Lung (tissue), 16 donors: ENCODE data around the gene GLA. TPM values are rescaled to one million over a fixed set of nuclear protein-coding genes. Genes with fewer than 3 reads are reported as not detected.
A peak's percentile ranks its signal among the peaks of the same experiment; 100 is the strongest.

Experiments
- ATAC-seq: fragments of 200-7000 bp; cut with Tn5 transposase; one replicate; pipeline ENCODE4 v1.9.1; 2020; ENCODE audit warnings: moderate number of reproducible peaks; ENCODE audit not compliant: insufficient read depth, low FRiP score
- DNase-seq, 3 donors: peaks; one replicate each; pipeline ENCODE4 v3.0.0-alpha.2; 2013 to 2017
- H3K27ac ChIP-seq, 2 donors: one replicate each; pipeline ENCODE4 v1.5.1; 2013; ENCODE audit warnings: mild to moderate bottlenecking in 2 of 2, moderate library complexity in 2 of 2, control low read depth in 1 of 2, inconsistent platforms in 1 of 2, low read depth in 1 of 2, low read length in 1 of 2
- H3K27me3 ChIP-seq, 3 donors: one replicate each; pipeline ENCODE4 v1.5.1; 2013; ENCODE audit warnings: low read length in 2 of 3; ENCODE audit not compliant: control insufficient read depth in 3 of 3, insufficient read depth in 3 of 3
- H3K36me3 ChIP-seq, 4 donors: one replicate each; pipeline ENCODE4 v1.5.1; 2013; ENCODE audit warnings: low read length in 4 of 4, mild to moderate bottlenecking in 1 of 4, moderate library complexity in 1 of 4; ENCODE audit not compliant: control insufficient read depth in 4 of 4, insufficient read depth in 4 of 4
- H3K4me1 ChIP-seq, 5 donors: one replicate each; pipeline ENCODE4 v1.5.1; 2013; ENCODE audit warnings: low read length in 5 of 5, mild to moderate bottlenecking in 2 of 5, moderate library complexity in 1 of 5; ENCODE audit not compliant: control insufficient read depth in 5 of 5, insufficient read depth in 5 of 5
- H3K4me3 ChIP-seq: one replicate; pipeline ENCODE4 v1.5.1; 2013; ENCODE audit warnings: mild to moderate bottlenecking, control low read depth, moderate library complexity
- H3K9ac ChIP-seq, 2 donors: one replicate each; pipeline ENCODE4 v1.5.1; 2013; ENCODE audit warnings: low read length in 2 of 2, control low read depth in 1 of 2; ENCODE audit not compliant: insufficient read depth in 1 of 2
- H3K9me3 ChIP-seq, 4 donors: one replicate each; pipeline ENCODE4 v1.5.1; 2013; ENCODE audit warnings: low read length in 3 of 4, mild to moderate bottlenecking in 1 of 4, moderate library complexity in 1 of 4; ENCODE audit not compliant: control insufficient read depth in 4 of 4, insufficient read depth in 3 of 4
- WGBS, 2 donors: extraction: QIAGEN DNeasy Blood & Tissue Kit; methylation state at CpG; one replicate each; pipeline ENCODE4 v1.1.7; 2013; 5-methylcytosine and 5-hydroxymethylcytosine counted together
- long read RNA-seq, 5 donors: transcript quantifications; one replicate each; lab custom pipeline, GENCODE V29; 2026
- polyA plus RNA-seq, 2 donors: library from polyadenylated mRNA; stranded (reverse); fragments of 200-250 nt; gene quantifications; one replicate each; pipeline ENCODE4 v1.2.1, GENCODE V29; 2013
- total RNA-seq, 2 donors: library from RNA; depleted of rRNA in 1 of 2; stranded (reverse); fragments of >200 nt in 1 of 2; gene quantifications; one replicate each; pipeline ENCODE4 v1.2.1, GENCODE V29; 2014 to 2021
- TF ChIP-seq, protein P1 (sequence below): IDR thresholded peaks from 2 replicates; pipeline ENCODE4 v1.5.1; 2012; ENCODE audit warnings: mild to moderate bottlenecking; ENCODE audit errors: control extremely low read depth, extremely low read depth
- donor health status: control.
- donor health status: control.
- donor health status: Bipolar disorder and iron deficiency.
- donor health status: healthy.
- donor health status: DM: yes; HTN: yes; CAD: no.

GLA gene
- 10 to 100 TPM; 26.4 to 42.8 TPM for total RNA-seq
- 10 to 100 TPM; 51.7 to 55.7 TPM for polyA plus RNA-seq
- long read RNA-seq, donor 1, transcript GLA-201 (7 exons, 1,318 nt): minor isoform, 6 of 15 reads
- long read RNA-seq, donor 1, transcript GLA-202 (2 exons, 618 nt): major isoform, 7 of 15 reads
- long read RNA-seq, donor 1, partial matches to known transcripts: 0 of 15 reads
- long read RNA-seq, donor 1, other reads (novel, unspliced or antisense): 0 of 15 reads
- long read RNA-seq, donor 2, partial matches to known transcripts: 0 of 2 reads
- long read RNA-seq, donor 2, other reads (novel, unspliced or antisense): 0 of 2 reads
- long read RNA-seq, donor 3, partial matches to known transcripts: 0 of 5 reads
- long read RNA-seq, donor 3, other reads (novel, unspliced or antisense): 0 of 5 reads
- long read RNA-seq, donor 4, partial matches to known transcripts: 0 of 6 reads
- long read RNA-seq, donor 4, other reads (novel, unspliced or antisense): 0 of 6 reads
- long read RNA-seq, donor 5, transcript GLA-201 (7 exons, 1,318 nt): major isoform, 10 of 23 reads
- long read RNA-seq, donor 5, partial matches to known transcripts: 5 of 23 reads
- long read RNA-seq, donor 5, other reads (novel, unspliced or antisense): 0 of 23 reads

DNA sequence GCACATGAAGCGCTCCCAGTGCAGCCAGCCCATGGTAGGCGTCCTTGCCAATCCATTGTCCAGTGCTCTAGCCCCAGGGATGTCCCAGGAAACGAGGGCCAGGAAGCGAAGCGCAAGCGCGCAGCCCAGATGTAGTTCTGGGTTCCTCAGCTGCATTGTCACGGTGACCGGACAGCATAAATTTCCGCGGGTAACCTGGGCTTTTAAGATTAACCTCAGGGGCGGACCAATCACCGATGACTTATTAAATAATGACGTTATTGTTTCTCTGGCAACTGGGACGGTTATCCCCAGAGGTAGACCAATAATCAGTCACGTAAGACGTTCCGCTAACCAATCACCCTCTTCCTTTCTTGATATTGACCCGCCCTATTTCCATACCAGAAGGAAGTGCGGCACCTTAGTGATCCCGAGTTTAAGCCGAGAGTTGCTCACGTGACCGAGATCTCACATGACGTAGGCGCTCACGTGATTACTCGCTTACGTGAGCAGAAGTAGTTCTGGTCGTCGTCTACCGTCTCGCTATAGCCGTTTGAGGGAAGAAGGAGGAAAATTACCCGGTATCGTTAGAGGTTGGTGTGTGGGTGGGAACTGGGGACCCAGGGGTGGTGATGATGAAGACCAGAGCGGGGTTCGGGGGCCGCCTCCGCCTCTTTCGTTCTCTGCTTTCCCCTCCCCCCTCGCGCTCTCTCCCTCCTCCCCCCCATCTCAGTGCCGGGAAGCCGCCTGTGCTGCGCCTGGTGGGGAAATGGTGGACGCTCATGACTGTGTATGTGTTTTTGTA lies at the start of gene GLA, which contains the start of gene HNRNPH2:
GLA (minus strand) TSS at position 178 of the 784 bp plus-strand sequence; CDS start at position 156, 22 bp downstream.
HNRNPH2 (plus strand) TSS at position 475 of the 784 bp plus-strand sequence. CDS start 3,767 bp downstream, outside the sequence.
- H3K4me1 ChIP-seq: peaks cover 0 to 10% (median 4%) of the 10 kb centered on the region in 5 donors
- peaks cover 0 to 3% (median 0%) of the 10 kb centered on the region in 3 donors for H3K27me3 ChIP-seq
- H3K27ac ChIP-seq: peak within 1 kb of the TSS; percentile 90 to 95
- ATAC-seq: peak; percentile 94
- peak within 1 kb of the TSS; percentile 50 for H3K4me3 ChIP-seq
- H3K36me3 ChIP-seq: peaks cover 0 to 5% (median 2%) of the 10 kb centered on the region in 4 donors
- WGBS, 2 donors: 0 to 29% methylated on average over 39 to 47 of the region's 47 CpGs
- no peaks in the 10 kb centered on the region for H3K9me3 ChIP-seq
- TF ChIP-seq, protein P1, sequence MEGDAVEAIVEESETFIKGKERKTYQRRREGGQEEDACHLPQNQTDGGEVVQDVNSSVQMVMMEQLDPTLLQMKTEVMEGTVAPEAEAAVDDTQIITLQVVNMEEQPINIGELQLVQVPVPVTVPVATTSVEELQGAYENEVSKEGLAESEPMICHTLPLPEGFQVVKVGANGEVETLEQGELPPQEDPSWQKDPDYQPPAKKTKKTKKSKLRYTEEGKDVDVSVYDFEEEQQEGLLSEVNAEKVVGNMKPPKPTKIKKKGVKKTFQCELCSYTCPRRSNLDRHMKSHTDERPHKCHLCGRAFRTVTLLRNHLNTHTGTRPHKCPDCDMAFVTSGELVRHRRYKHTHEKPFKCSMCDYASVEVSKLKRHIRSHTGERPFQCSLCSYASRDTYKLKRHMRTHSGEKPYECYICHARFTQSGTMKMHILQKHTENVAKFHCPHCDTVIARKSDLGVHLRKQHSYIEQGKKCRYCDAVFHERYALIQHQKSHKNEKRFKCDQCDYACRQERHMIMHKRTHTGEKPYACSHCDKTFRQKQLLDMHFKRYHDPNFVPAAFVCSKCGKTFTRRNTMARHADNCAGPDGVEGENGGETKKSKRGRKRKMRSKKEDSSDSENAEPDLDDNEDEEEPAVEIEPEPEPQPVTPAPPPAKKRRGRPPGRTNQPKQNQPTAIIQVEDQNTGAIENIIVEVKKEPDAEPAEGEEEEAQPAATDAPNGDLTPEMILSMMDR: no peak
- peak within 1 kb of the TSS; percentile 96 to 99 for H3K9ac ChIP-seq
- peak; percentile 95 to 99 (median 98) for DNase-seq

DNA sequence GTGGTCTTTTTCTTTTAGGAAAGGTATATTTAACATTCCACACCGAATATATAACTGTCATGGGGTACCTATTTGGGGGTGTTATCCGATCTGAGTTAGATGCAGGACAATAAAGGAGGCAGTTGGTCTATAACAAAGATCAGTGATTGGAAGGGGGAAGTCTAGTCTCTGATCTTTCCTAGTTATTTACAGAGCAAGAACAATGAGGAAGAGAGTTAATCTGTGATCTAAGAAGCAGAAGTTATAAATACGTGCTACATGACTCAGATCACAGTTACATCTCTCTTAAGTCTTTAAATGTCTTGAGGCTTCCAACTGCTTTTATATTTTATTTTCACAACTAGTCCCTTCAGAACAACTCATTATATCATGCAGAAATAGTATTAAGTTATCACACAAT lies 44.3 kb upstream of the GLA start:
- Histone ChIP-seq H3K27me3 (no peaks in the 10 kb centered on the region), H3K27ac (no peak overlapping the region), H3K9ac (no peak overlapping the region), H3K4me3 (no peak overlapping the region), H3K36me3 (peaks cover 0 to 7% (median 1%) of the 10 kb centered on the region in 4 donors), H3K9me3 (peaks cover 0 to 4% (median 0%) of the 10 kb centered on the region in 4 donors), H3K4me1 (peaks cover 0 to 8% (median 0%) of the 10 kb centered on the region in 5 donors)
- 60 to 64% methylated on average over 3 of the region's 3 CpGs for WGBS, 2 donors
- ATAC-seq: no peak
- TF ChIP-seq, protein P1: no peak
- DNase-seq: no peak

DNA sequence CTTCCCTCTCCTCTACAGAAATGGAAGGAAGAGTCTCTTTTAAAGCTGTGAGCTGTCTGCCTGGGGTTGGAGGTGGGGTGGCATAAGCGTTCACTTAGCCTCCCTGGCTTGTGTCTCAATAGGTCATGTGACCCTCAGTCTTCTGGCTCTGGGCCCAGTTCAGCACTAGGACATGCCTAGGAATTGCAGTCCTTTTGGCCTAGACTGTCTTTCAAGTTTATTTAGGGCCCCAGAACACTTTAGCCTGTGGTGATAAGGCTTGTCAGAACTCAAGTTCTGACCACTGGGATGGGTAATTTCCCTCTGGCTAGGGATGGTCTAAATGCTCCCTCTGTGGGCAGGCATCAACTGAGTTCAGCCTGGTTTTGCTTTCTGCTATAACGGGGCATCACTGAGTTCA lies 43.2 kb upstream of the GLA start:
- 42 to 44% methylated on average over 2 of the region's 2 CpGs for WGBS, 2 donors
- DNase-seq: peak in 2 of 3 donors; percentile 29 to 30
- Histone ChIP-seq H3K36me3 (peaks cover 0 to 7% (median 1%) of the 10 kb centered on the region in 4 donors), H3K27ac (no peak overlapping the region), H3K4me1 (peaks cover 0 to 8% (median 0%) of the 10 kb centered on the region in 5 donors), H3K4me3 (no peak overlapping the region), H3K9me3 (peaks cover 0 to 4% (median 0%) of the 10 kb centered on the region in 4 donors), H3K27me3 (no peaks in the 10 kb centered on the region), H3K9ac (no peak overlapping the region)
- TF ChIP-seq, protein P1: no peak
- no peak for ATAC-seq
